Measurements from ENCODE around the gene DCAF10. TPM values are rescaled to one million over a fixed set of nuclear protein-coding genes. Genes with fewer than 3 reads are reported as not detected.

The DCAF10 gene
- total RNA-seq, 4 donors from 2014 or later = 29.3 to 45.8 (median 38.6) TPM

DNA sequence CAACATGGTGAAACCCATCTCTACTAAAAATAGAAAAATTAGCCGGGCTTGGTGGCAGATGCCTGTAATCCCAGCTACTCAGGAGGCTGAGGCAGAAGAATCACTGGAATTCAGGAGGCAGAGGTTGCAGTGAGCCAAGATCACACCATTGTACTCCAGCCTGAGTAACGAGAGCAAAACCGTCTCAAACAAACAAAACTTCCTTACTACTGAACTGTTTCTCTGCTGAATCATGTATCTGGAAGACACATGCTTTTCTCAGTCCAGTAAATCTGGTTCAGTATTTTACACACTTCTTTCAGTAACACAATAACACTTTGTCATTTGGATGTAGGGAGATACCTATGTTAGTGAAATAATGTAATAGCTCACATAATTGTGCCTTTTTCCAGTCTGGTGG is 39.1 kb upstream of the DCAF10 start:
- TF ChIP-seq, protein P1, sequence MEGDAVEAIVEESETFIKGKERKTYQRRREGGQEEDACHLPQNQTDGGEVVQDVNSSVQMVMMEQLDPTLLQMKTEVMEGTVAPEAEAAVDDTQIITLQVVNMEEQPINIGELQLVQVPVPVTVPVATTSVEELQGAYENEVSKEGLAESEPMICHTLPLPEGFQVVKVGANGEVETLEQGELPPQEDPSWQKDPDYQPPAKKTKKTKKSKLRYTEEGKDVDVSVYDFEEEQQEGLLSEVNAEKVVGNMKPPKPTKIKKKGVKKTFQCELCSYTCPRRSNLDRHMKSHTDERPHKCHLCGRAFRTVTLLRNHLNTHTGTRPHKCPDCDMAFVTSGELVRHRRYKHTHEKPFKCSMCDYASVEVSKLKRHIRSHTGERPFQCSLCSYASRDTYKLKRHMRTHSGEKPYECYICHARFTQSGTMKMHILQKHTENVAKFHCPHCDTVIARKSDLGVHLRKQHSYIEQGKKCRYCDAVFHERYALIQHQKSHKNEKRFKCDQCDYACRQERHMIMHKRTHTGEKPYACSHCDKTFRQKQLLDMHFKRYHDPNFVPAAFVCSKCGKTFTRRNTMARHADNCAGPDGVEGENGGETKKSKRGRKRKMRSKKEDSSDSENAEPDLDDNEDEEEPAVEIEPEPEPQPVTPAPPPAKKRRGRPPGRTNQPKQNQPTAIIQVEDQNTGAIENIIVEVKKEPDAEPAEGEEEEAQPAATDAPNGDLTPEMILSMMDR (IDR thresholded peaks at IDR 0.05; ENCODE audit: low read depth) = no peak

DNA sequence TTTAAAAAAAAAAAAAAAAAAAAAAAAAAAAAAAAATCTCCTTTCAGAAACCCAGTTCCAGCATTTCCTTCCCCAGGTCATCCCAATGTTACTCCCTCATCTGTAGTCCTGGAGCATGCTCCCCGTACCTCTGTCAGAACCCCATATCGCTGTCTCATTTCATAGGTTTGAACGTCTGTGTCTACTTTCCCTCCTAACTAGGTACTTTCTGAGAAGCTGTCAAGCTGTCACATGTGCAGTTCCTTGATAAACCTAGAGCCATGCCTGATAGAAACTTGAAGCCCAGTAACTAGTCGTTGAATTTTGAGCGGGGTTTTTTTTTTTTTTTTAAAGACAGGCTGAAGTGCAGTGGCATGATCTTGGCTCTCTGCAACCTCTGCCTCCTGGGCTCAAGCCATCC is 31.3 kb upstream of the DCAF10 start:
- TF ChIP-seq, protein P1 (IDR thresholded peaks at IDR 0.05; ENCODE audit: low read depth) = no peak

DNA sequence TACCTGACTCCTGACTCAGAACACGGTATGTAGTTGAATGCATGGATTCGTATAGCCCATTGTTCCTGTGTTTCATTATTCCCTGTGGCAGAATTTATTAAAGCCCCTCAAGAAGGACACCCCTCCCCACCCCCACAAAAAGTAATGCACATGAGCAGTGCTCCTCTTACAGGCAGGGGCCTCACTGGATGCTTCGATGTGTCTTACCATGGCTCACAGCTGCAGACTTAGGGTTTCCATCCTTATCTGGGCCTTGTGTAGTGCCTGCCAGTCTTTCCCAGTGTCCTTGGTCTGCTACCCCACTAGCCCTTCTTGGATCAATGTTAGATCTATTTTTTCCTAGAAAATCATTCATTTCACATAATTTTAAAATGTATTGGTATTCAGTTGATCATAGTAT is 30.6 kb upstream of the DCAF10 start:
- TF ChIP-seq, protein P1 (IDR thresholded peaks at IDR 0.05; ENCODE audit: low read depth) = no peak

DNA sequence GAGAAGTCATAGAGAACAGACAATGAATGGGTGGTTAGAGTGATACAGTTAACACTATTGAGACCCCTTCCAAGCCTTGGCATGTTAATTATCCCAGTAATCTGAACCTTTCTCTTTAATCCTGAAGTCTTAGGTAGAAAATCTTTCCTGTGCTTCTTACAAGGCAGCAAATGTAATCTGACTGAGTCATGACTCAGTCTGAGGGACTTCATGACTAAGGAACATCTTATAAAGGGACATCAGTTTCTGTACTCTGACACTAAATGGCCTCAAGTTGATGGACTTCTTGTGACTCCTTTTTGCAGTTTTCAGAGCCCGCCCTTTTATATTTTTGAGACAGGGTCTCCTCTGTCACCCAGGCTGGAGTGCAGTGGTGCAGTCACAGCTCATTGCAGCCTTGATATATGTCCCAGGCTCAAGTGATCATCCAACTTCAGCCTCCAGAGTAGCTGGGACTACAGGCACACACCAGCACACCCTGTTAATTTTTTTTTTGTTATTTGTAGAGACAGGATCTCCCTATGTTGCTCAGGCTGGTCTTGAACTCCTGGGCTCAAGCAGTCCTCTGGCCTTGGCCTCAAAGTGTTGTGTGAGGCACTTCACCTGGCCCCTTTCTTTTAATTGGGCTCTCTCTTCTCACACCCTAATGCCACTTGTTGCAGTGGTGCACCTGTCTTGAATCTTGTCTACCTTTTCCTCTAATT is 25.2 kb upstream of the DCAF10 start:
- TF ChIP-seq, protein P1 (IDR thresholded peaks at IDR 0.05; ENCODE audit: low read depth) = no peak

DNA sequence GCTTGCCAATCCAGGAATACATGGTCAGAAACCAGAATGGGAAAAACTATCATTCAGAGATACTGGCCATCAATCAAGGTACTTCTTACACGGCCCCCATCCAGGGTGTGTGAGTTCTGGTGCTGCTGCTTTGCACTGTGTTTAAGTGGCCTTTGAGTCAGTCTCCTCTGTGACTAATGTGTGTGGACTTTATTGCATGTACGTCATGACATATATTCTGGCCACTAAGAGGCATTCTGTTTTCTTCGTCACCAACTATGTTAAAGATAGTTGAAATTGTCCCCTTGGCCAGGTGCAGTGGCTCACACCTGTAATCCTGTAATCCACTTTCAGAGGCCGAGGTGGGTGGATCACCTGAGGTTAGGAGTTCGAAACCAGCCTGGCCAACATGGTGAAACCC is 24.3 kb upstream of the DCAF10 start:
- TF ChIP-seq, protein P1 (IDR thresholded peaks at IDR 0.05; ENCODE audit: low read depth) = no peak

DNA sequence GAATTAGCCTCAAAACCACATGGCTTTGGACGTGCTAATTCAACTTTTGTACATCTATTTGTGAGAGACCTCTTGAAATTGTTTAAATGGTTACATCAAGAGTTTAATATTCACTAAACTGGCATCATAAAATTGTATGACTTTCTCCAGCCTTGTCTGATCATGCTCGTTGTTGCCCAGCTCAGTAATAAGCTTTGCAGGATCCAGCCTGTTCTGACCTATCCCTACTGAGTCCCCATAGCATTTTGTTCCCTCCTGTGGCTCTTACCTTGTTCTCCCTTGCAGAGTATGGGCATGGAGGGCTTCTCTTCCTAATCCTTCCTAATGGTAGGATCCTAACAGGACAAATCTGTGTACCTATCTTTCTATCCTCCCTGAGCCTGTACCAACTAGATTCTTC is 22.1 kb upstream of the DCAF10 start:
- TF ChIP-seq, protein P1 (IDR thresholded peaks at IDR 0.05; ENCODE audit: low read depth) = no peak

DNA sequence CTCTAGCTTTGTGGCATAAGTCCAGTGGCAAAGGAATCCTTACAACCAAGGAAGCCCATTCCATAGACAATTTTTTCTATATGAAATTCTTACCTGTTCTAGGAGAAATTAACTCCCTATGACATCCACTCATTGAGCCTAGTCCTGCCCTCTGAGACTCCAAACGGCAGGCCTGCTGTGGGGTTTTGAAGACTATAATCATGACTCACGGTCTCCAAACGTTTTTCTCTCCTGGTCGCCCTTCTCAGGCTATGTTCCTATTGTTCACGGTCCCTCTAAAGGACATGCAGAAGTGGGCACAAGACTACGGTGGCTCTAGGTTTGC is 16.3 kb upstream of the DCAF10 start:
- TF ChIP-seq, protein P1 (IDR thresholded peaks at IDR 0.05; ENCODE audit: low read depth) = no peak

Data from subcutaneous adipose tissue (tissue), 4 donors.